Suppressor macrophage (primary cell): ENCODE data around the gene GTSE1.

Experiments used
- DNase-seq, 4 experiments: peaks; one replicate each; pipeline ENCODE4 v3.0.0-alpha.2; 2020 to 2022

Gene GTSE1

DNA sequence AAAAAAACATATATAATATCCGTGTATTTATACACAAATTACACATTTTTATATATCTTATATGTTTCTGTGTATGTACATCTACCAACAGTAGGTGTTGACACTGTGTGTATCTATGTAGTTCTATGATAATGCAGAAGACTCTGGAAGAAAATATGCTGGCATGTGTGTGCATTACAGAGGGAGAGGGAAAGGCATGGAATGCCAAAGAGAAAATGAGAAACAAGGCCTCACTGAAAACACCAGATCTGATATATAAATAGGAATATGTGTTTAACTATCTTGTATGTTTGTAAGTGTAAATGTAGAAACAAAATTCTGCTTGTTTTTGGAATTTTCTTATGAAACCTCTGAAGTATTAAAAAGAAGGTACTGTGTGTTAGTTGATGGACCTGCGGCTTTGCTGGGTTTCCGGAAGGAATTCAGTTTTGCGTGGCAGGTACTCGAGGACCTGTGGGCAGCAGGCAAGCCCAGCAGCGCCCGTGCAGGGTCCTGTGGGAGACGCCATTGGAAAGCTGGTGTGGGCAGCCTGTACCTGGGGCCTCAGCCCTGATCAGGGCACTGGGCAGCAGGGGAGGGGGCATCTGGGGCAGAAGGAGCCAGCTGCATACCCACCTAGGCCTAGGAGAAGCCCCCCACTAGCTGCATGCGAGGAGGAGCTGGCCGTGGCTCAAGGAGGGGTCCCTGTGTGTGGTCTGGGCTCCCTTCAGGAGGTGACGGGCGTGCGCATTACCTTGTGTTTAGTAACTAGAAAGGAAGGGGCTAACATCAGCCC, 31.2 kb downstream of the GTSE1 start:
- DNase-seq = no peak

DNA sequence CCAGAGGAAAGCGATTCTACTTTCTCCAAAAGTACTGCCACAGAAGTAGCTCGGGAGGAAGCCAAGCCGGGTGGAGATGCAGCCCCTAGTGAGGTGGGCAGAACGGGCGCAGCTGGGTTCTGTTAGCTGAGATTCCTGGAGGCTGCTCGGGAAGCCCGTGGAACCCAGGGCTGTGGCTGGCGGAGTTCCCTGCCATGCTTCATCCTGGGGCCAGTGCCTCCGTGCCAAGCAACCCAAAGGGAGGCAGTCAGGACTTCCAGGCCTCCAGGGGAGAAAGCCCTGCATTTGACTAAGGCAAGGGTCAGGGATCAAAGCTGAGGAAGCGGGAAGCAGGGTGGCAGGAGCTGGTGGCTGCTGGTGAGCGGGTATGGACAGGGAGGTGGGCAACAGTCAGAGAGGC, 32.1 kb downstream of the GTSE1 start:
- DNase-seq = no peak

DNA sequence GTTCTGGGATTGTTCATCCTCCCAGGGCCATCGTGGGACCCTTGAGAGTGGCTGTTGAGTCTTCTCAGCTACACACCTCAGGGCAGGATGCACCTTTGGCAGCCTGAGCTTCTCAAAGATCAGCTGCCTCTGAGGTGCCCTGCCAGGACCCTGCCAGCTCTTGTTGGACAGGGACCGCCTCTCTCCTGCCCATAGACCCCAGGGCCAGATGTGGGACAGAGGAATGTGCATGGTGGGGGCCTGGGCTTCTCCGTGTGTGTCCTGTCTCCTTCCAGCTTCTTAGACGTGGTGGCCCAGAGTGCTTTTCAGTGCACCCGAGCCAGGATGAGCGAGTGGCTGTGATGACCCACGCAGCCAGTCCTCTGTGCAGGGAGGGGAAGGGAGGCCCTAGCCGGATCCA, 32.9 kb downstream of the GTSE1 start:
- DNase-seq = no peak

DNA sequence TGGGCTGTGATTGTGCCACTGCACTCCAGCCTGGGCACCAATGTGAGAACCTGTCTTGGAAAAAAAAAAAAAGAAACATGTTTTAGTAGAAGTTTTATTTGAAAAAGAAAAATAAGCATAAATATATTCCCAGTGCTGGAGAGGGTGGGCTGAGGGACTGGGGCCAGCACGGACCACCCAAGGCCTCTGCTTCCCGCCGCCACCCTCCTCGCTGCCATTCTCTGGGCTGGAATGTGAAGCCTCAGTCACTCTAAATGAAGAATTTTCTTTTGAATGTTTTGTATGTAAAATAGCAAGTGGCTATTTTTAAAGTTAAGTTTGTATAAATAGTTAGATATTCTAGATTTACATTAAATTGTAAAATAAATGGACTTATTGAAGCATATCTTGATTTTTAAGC, 33.8 kb downstream of the GTSE1 start:
- DNase-seq = no peak

DNA sequence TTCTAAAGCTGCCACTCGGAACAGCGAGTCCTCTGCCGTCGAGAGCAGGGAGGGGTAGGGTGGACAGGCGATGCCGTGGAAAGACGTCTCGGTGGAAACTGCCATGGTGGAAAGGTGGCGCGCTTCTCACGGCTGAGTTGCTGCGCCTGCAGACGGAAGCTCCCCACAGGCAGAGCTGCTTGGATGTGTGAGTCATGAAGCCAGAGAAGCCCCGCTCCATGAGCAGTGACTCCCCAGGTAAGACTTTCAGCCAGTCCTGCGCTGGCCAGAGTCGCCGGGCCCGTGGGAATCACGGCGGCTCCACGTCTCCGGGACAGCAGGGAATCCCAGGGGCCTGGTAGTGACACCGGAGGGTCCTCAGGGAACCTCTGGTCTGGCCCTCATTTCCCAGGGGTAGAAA, 34.8 kb downstream of the GTSE1 start:
- no peak for DNase-seq

DNA sequence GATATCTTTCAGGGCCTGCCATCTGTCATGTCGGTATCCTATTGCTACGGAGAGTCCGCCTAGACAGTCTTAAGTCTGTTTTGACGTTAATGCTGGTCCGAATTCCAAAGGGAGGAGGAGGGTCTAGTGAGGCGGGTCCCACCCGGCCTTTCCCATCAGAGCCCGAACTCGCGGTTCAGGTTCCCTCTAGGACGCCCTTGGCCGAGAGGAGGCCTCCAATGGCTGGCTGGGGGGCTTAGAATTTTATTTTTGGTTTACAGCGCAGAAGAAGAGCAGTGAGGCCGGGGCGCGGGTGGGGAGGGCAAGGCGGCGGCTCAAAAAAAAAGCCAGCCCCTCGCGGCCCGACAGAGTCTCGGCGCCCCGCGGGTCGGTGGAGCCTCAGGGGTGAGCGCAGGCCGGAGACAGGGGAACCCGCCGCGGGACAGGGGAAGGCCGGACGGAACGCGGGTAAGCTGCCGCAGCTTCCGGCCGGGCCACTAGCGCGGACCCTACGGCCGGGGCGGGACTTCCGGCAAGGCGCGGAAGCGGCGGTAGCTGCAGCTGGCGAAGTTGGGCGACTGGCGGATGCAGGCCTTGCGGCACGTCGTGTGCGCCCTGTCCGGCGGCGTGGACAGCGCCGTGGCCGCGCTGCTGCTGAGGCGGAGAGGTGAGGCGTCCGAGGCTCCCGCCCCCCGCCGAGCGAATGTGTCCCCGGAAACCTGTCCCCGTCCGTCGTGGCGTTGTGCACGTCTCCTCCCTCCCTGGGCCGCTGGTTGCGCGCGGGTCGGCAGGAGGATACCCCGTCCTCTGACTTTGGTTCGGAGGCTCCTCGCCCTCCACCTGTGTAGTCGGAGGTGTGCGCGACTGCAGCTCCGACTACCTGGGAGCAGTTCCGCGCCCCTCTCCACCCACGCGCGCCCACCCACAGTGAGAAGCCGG, 38.8 kb downstream of the GTSE1 start, which contains the start of gene TRMU:
TSS of gene TRMU (plus strand) at position 514 of the 918 bp plus-strand sequence. CDS start at position 565, 51 bp downstream.
- DNase-seq = peak; percentile 93 to 97 (median 95)

DNA sequence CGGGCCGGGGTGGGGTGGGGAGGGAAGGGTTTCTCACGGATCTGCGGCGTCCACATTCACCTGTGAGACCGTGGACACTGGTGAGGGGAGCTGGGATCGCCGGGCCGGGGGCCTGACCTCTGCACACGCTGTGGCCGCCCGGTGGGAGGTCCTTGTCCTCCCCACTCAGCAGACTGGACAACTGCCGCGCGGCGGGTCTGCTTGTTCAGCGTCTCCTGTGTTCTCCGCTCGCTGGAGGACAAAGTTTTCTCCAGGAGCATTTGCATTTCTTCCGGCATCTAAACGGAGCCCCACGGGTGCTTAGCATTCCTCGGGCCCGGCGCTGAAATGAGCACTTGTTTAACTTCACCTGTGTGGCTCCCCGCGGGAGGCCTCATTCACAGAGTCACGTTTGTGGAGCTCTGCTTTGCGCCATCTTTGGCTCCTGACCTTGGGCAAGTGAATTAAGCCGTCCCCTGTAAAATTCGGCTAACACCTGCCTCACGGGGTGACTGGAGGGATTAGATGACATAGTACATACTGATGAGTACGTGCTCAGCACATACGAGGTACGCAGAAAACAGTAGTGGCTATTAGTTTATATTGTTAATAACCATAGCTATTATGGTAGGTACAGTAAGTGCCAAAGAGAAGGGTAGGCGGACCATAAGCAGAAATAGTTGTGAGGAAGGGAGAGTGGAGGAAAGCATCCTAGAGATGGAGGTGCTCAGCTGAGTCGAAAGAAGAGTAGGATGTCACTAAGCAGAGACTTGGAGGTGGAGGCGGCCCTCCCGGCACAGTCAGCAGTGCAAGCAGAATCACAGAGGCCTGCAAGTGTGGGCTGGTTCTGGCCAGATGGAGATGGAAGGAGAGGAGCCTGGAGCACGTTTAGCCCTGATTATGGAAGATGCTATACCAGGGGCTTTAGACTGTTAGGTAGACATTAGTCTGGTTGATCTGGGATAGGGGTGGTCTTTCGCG, 39.7 kb downstream of the GTSE1 start:
- peak; percentile 32 to 65 (median 46) for DNase-seq

DNA sequence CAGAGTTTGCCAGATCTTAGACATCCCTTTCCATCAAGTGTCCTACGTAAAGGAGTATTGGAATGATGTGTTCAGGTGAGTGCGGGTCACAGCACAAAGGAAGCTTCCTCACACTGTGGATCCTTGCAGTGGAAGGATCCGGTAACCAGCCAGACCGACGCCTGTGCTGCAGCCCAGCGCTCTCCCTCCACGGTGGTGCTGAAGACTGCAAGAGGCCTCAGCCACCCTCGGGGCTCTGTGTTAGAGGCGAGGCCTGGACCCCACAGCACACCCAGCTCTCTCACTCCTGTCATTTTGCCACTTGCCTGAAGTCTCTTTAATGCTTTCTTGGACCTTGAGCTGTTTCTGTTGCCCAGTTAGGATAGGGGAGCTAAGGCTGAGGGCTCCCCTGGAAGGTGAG, 41.2 kb downstream of the GTSE1 start:
- no peak for DNase-seq

DNA sequence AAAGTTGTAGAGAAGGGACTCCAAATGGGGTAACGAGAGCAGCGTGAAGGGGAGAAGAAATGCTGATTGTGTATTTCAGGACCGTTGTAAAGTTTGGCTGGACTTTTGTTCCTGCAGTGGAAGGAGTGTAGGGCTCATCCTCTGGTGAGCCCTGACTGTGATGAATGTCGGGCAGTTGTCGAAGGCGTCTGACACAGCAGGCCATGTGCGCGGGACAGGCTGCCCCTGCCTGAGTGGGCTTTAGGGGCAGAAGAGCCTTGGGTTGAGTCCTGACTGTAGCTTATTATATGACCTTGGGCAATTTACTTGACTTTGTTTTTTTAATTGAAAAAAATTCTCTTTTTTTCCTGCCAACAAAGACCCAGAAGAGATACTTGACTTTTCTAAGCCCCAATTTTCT, 42.0 kb downstream of the GTSE1 start:
- DNase-seq = no peak

DNA sequence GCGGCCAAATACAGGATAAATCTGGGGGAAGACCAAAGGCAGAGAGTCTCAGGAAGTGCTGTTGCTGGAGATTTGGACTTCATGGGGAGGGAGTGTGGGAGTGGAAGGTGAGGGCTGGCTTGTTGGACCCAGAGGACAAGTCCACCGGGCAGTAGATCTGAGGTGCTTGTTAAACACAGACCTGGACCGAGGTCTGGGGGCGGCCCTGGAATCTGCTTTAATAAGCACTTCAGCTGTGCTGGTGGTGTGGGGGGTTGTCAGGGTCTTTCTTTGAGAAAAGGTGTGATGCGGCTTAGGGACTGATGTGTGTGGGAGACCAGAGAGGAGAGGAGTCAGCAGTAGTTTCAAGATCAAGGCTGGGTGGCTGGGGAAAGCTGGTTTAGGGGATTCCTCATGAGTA, 43.3 kb downstream of the GTSE1 start:
- DNase-seq = no peak

DNA sequence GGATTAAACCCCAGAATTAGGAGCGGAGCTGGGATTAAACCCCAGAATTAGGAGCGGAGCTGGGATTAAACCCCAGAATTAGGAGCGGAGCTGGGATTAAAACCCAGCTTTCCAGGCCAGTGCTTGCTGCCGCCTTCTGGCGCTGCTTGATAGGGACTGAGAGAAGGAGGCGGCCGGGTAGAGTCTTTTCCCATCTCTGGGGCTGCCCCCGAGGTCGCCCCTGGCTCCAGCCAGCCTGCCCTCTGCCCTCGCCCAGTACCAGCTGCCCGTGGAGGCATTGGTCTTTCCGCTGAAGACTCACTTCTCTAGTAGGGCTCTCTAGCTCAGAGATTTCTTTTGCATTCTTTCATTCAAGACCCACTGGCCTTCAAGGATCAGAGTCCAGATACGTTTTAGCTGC, 44.0 kb downstream of the GTSE1 start:
- DNase-seq = no peak

DNA sequence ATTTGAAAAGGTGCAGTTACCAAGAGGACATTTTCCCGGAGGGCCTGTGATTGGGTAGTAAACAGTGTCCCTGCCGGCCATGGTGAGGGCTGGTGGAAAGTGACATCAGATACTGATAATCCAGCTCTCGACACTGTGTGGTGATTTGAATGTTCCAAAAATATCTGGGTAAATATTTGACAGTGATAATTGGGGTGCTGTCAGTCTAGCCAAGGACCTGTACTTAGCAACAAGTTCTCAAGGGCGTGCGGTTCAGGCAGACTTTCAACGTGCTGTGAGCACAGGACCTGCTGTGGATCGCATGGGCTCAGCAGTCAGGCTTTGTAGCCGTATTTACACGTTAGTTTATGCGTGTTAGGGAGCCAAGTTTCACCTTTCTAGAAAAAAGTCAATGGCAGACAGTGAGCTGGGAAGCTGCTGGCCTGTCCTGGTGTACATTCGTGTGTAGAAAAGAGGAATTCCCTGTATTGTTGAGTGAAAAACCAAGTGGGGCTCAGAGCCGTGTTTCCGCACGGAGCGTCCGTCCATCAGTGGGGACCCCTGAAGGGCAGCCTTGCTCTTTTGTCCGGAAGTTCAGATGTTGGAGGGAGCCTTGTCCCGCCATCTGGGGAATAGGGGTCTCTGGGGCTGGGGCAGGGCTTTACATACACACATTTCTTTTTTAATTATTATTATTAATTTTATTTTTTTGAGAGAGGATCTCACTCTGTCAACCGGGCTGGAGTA, 50.2 kb downstream of the GTSE1 start:
- DNase-seq = no peak

DNA sequence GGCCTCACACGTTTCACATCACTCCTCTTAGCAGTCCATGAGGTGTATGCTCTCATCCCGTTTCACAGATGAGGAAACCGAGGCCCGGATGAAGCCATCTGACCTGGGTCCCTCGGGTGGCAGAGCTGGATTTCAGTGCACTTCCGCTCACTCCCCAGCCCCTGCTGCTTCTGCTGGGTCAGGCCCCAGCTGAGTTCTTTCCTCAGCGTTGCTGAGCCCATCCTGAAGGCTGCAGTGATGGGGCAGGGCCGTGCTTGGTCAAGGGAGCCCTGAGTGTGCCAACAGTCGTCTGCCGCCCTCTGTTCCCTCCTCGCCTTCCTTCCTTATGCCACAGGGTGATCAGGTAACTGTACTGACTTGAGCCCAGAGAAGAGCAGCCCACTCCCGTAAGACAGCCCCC, 51.0 kb downstream of the GTSE1 start:
- DNase-seq = no peak

DNA sequence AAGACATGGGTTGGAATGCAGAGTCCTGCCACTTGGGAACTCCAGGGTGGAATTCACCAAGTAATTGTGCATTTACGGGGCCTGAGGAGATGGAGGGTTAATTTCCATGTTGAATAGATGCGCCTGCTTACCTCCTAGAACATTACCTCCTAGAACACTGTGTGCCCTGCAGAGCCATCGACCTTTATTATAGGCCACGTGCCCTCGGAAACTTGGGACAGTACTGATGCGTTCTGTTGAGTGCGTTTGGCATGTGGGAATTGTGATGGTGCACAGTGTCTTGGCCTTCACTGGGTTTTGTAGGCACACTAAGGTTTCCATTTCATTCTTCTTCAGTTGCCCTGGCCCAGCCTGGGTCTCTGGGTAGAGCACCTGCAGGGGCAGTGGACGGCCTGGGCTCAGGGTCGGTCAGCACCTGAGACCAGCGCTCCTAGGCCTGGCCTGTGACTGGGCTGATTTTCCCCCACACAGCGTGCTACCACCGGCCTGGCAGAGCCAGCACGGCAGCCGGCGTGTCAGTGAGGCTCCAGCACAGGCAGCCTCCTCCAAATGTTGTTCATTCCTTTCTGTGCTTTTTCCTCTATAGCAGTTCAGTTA, 51.5 kb downstream of the GTSE1 start:
- DNase-seq = no peak

DNA sequence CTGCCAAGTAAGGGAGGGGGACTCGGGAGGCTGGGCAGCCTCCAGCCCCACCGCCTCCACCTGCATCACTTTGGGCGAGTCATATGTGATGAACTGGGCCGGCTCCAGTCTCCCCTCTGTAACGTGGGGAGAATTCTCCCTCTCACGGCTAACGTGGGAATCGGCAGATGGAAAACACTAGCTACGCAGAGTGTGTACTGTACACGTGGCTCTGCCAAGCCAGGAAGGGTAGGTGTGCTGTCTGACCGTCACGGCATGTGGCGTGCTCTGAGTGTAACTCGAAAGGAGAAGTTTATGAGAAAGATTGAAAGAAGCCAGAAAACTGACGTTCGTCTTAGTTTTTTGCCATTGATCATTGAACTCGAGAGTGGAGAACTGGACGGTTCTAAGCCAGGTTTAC, 52.6 kb downstream of the GTSE1 start:
- no peak for DNase-seq

DNA sequence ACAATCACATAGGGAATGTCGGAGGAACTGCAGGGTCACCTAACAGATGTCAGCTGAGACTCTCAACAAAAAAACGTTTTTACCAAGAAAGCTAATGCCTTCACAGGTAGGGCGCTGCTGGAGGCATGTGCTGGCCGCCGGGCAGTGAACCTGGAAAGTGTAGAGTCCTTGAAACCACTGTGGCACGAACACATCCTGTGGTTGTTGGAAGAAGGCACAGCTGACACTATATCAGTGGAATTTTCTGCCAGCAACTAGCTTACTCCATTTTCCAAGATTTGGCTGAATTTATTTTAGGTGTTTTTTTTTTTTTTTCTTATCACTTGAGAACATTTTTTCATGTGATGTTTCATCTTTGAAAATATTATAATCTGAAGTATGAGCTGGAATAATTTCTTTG, 53.0 kb downstream of the GTSE1 start:
- DNase-seq = no peak

DNA sequence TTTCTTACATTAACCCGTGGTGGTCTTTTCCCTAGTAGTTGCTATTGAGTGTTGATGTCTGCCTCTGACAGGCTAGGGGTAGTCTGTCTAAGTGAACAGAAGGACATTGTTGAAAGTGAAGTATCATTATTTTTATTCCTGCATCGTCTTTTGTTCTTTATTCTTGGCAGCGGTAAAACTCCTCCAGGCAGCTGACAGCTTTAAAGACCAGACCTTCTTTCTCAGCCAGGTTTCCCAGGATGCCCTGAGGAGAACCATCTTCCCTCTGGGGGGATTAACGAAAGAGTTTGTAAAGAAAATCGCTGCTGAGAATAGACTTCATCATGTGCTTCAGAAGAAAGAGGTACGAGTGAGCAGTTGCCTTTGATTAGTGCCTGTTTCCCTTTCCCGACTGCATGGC, 53.5 kb downstream of the GTSE1 start:
- no peak for DNase-seq

DNA sequence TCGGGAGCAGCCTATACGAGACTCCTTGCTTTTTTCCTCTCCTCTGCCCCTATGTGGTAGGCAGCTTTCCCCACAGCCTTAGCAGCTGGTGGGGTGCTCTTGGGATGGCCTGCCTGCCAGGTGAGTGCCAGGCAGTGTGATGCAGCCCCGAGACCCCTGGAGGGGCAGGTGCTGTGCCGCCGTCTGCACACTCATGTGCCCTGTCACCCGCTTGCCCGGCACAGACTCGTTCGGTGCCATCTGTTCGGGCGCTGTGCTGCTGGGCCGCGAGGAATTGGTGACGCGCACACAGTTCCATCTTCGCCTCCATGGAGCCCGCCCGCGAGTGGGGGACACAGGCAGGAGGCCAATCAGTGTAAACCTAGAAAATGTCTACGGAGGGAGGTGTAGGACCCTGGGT, 54.0 kb downstream of the GTSE1 start:
- DNase-seq = no peak

DNA sequence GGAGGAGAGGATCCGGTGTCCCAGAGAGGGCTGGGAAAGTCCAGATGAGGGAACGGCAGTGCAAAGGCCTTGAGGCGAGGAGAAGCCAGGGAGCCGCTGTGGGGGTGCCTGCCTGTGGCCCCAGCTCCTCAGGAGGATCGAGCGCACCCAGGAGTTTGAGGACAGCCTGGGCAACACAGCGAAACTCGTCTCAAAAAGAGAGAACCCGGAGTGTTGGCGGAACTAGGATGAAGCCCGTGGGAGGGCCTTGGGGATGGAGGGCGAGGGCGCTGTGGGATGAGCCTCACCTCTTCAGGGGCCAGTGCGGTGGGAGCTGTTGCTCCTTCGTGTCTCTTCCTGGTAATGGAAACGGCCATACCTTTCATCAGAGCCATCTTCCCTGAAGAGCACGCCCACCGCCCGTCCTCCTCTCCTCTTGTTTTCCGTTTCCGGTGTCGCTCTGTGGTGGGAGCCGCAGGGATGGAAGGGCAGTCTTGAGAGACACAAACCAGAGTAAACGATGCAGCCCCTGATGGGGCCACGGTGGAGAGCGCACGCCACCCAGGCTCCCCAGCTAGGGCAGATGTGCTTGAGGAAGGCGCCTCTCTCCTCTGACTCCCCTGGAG, 54.6 kb downstream of the GTSE1 start:
- DNase-seq = no peak

DNA sequence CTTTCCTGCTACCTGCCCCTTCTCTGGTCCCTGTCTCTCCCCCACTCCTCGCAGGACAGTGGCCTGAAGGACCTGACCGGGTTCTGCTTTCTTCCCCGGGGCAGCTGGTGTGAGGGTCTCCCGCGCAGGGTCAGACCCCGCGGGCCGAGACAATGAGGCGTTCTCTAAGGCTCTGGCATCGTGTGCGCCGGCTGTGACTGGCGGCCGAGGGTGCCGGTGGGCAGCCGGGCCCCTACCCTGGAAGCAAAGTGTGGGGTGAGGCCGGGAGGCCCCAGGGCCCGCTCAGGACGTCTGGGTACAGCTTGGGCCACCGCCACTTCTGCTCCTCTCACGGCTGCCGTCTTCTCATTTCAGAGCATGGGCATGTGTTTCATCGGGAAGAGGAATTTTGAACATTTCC, 55.1 kb downstream of the GTSE1 start:
- no peak for DNase-seq

DNA sequence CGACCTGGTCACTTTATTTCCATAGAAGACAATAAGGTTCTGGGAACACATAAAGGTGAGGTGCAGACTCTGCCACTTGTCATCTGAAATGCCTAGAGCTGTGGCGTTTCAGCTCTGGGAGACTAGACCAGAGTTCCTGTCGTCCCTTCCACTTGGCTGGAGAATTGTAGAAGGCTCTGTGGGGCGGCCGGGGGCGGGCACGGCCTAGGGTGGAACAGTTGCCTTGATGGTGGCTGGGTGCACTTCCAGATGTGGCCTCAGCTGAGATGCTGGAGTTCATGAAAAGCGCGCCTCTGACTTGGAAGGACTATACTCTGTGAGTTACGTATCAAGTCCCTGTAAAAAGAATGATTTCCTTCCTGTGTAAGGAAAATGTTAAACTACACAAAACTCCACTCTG, 55.6 kb downstream of the GTSE1 start:
- DNase-seq = no peak
